SH-SY5Y (cell line): ENCODE measurements around the gene MOXD1.

ENCODE experiments used
- GATA2 ChIP-seq: IDR thresholded peaks from 2 replicates; pipeline ENCODE4 v1.6.1; 2011; ENCODE audit warnings: mild to moderate bottlenecking, low read depth, low read length
- GATA3 ChIP-seq: IDR thresholded peaks from 2 replicates; pipeline ENCODE4 v1.6.1; 2011; ENCODE audit warnings: low read depth, mild to moderate bottlenecking, low read length, moderate library complexity

GRCh38 chr6:132261354-132261753, 139.9 kb downstream of the MOXD1 start:
- no peak for TF ChIP-seq GATA2
- no peak for TF ChIP-seq GATA3
